OCI-LY1 (cell line): ENCODE results near the gene OGT.

Source experiments
- EZH2 ChIP-seq: fragments of 200-600 bp; sonication (generic), shearing (Covaris generic); IDR thresholded peaks from 2 replicates; pipeline ENCODE4 v1.8.0; 2017; ENCODE audit warnings: borderline replicate concordance, mixed run types, mild to moderate bottlenecking, antibody characterized with exemption, low read length, moderate library complexity, mixed read lengths
- TF ChIP-seq, protein P1 (sequence below): fragments of 200-600 bp; sonication (generic), shearing (Covaris generic); IDR thresholded peaks from 2 replicates; pipeline ENCODE4 v1.5.1; 2017; ENCODE audit warnings: mild to moderate bottlenecking, antibody characterized with exemption, low read length, moderate library complexity, mixed read lengths

DNA sequence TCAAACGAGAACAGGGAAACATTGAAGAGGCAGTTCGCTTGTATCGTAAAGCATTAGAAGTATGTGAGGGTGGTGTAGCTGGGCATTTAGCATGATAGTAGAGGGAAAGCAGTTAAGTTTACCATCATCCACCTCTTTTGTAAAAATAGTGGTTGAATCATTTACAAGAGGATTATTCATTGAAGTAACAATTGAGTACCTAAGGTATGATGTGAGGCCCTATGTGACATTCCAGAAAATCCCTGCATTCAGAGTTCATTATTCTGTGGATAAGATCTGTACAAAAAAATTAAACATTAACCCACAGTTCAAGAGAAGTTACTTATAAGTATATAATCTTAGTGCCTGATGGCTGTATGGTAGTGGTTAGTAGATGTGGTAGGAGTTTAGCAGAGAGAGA, 23.1 kb downstream of the OGT start:
- TF ChIP-seq, protein P1, sequence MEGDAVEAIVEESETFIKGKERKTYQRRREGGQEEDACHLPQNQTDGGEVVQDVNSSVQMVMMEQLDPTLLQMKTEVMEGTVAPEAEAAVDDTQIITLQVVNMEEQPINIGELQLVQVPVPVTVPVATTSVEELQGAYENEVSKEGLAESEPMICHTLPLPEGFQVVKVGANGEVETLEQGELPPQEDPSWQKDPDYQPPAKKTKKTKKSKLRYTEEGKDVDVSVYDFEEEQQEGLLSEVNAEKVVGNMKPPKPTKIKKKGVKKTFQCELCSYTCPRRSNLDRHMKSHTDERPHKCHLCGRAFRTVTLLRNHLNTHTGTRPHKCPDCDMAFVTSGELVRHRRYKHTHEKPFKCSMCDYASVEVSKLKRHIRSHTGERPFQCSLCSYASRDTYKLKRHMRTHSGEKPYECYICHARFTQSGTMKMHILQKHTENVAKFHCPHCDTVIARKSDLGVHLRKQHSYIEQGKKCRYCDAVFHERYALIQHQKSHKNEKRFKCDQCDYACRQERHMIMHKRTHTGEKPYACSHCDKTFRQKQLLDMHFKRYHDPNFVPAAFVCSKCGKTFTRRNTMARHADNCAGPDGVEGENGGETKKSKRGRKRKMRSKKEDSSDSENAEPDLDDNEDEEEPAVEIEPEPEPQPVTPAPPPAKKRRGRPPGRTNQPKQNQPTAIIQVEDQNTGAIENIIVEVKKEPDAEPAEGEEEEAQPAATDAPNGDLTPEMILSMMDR: no peak
- no peak for TF ChIP-seq EZH2
